Esophagus (tissue), 2 donors: ENCODE data around the gene SEPHS2. TPM values are rescaled to one million over a fixed set of nuclear protein-coding genes. Genes with fewer than 3 reads are reported as not detected.

Experiments used
- H3K27ac ChIP-seq, 2 donors: one replicate each; pipeline ENCODE4 v1.5.1; 2013; ENCODE audit warnings: low read depth in 2 of 2, mild to moderate bottlenecking in 2 of 2, inconsistent platforms in 1 of 2, low read length in 1 of 2, moderate library complexity in 1 of 2
- H3K27me3 ChIP-seq, 2 donors: one replicate each; pipeline ENCODE4 v1.6.1; 2013; ENCODE audit warnings: low read length in 2 of 2, control low read depth in 1 of 2, mild to moderate bottlenecking in 1 of 2; ENCODE audit not compliant: insufficient read depth in 2 of 2, control insufficient read depth in 1 of 2
- H3K36me3 ChIP-seq, 2 donors: one replicate each; pipeline ENCODE4 v1.6.1; 2013; ENCODE audit warnings: low read length in 1 of 2; ENCODE audit not compliant: control insufficient read depth in 2 of 2, insufficient read depth in 2 of 2
- H3K4me1 ChIP-seq, 2 donors: one replicate each; pipeline ENCODE4 v1.6.1; 2013; ENCODE audit warnings: low read length in 1 of 2; ENCODE audit not compliant: control insufficient read depth in 2 of 2, insufficient read depth in 2 of 2
- H3K4me3 ChIP-seq, 2 donors: one replicate each; pipeline ENCODE4 v1.5.1; 2013; ENCODE audit warnings: low read length in 2 of 2, mild to moderate bottlenecking in 2 of 2, low read depth in 1 of 2, moderate library complexity in 1 of 2
- H3K9me3 ChIP-seq, 2 donors: one replicate each; pipeline ENCODE4 v1.6.1; 2013; ENCODE audit warnings: mild to moderate bottlenecking in 2 of 2, low read depth in 1 of 2, low read length in 1 of 2, moderate library complexity in 1 of 2; ENCODE audit not compliant: control insufficient read depth in 2 of 2, insufficient read depth in 1 of 2
- WGBS, 2 donors: extraction: QIAGEN DNeasy Blood & Tissue Kit; methylation state at CpG; one replicate each; pipeline ENCODE4 v1.1.7; 2013; 5-methylcytosine and 5-hydroxymethylcytosine counted together
- polyA plus RNA-seq, 2 donors: library from polyadenylated mRNA; stranded (reverse); fragments of 200-250 nt; gene quantifications; one replicate each; pipeline ENCODE4 v1.2.3, GENCODE V29; 2013
- donor health status: healthy with polysubstance abuse.
- donor health status: Bipolar disorder and iron deficiency.

The SEPHS2 gene, protein sequence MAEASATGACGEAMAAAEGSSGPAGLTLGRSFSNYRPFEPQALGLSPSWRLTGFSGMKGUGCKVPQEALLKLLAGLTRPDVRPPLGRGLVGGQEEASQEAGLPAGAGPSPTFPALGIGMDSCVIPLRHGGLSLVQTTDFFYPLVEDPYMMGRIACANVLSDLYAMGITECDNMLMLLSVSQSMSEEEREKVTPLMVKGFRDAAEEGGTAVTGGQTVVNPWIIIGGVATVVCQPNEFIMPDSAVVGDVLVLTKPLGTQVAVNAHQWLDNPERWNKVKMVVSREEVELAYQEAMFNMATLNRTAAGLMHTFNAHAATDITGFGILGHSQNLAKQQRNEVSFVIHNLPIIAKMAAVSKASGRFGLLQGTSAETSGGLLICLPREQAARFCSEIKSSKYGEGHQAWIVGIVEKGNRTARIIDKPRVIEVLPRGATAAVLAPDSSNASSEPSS
- 10 to 100 TPM; 11.8 to 21.5 TPM for polyA plus RNA-seq

- no peaks in the 10 kb centered on the region for H3K9me3 ChIP-seq
- WGBS, 2 donors: 0 to 1% methylated on average over 49 to 59 of the region's 59 CpGs
- H3K4me1 ChIP-seq: peaks cover 0 to 12% of the 10 kb centered on the region in 2 donors
Observed at GRCh38 chr16:30445408-30446202, at the start of gene SEPHS2. TSS of gene SEPHS2 (minus strand) at chr16:30445874. CDS start at chr16:30445727, 147 bp downstream.

DNA sequence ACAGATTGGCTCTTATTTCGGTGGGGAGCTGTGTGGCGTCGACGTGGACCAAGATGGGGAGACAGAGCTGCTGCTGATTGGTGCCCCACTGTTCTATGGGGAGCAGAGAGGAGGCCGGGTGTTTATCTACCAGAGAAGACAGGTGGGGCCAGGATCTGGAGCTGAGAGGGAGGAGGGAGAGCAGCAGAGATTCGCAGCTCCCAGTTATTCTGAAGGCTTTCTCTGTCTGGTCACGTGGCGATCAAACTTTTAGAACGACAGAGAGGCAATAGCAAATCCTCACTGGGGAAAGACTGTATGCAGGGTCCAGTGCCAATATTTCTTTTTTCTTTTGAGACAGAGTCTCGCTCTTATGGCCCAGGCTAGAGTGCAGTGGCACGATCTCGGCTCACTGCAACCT, 49.0 kb upstream of the SEPHS2 start:
- Histone ChIP-seq H3K4me3 (no peak overlapping the region), H3K27me3 (no peaks in the 10 kb centered on the region), H3K4me1 (no peaks in the 10 kb centered on the region), H3K27ac (no peak overlapping the region), H3K36me3 (no peaks in the 10 kb centered on the region), H3K9me3 (peaks cover 0 to 3% of the 10 kb centered on the region in 2 donors)
- WGBS, 2 donors: 63 to 73% methylated on average over 12 of the region's 12 CpGs

More at GRCh38 chr16:30445408-30446202, at the start of gene SEPHS2:
- peak within 1 kb of the TSS; percentile 61 to 93 for H3K4me3 ChIP-seq
- H3K36me3 ChIP-seq: no peaks in the 10 kb centered on the region
- H3K27me3 ChIP-seq: no peaks in the 10 kb centered on the region
- peak within 1 kb of the TSS; percentile 93 to 97 for H3K27ac ChIP-seq

DNA sequence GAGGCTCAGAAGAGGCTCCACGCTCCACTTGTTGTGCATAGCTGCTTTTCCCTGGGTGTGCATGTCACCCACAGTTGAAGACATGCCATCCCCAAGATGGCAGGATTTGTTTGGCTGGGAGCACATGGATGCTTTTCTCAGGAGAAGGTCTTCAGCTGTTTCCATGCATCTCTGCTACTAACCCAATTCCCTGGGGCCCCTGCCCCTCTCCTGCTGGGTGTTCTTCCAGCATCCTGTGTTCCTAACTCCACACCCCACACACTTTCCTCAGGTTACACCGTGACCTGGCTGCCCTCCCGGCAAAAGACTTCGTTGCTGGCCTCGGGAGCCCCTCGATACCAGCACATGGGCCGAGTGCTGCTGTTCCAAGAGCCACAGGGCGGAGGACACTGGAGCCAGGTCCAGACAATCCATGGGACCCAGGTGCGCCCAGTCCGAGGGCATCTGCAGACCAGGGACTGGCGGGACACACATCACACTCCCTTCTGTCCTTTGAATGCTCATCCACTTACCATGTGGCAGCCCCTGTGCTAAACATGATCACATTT, 48.3 kb upstream of the SEPHS2 start:
- Histone ChIP-seq H3K9me3 (peaks cover 0 to 3% of the 10 kb centered on the region in 2 donors), H3K27ac (no peak overlapping the region), H3K36me3 (no peaks in the 10 kb centered on the region), H3K4me3 (no peak overlapping the region), H3K4me1 (no peaks in the 10 kb centered on the region), H3K27me3 (no peaks in the 10 kb centered on the region)
- 77 to 82% methylated on average over 11 of the region's 11 CpGs for WGBS, 2 donors

DNA sequence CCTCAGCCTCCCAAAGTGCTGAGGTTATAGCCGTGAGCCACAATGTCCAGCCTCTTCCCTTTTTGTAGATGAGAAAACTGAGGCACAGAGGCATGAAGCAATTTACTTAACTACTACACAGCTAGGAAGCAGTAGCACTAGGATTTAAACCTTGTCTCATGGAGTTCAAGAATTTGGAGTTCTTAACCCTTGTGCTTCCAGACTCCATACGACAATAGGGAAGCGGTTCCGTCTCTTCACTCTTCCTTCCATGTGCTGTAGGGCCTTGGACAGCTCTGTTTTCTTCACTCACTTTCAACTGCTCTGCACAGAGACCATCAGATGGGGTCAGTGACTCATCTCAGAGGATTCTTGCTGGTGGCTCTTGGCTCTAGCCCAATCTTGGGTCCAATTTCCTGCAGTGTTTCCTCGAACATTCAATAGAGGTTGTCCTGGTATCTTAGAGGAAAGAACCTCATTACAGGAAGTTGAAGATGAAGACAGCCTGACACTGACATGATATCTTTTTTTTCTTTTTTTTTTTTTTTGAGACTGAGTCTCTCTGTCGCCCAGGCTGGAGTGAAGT, 46.2 kb upstream of the SEPHS2 start:
- Histone ChIP-seq H3K27ac (no peak overlapping the region), H3K36me3 (no peaks in the 10 kb centered on the region)
- WGBS, 2 donors: 48 to 52% methylated on average over 6 of the region's 6 CpGs

DNA sequence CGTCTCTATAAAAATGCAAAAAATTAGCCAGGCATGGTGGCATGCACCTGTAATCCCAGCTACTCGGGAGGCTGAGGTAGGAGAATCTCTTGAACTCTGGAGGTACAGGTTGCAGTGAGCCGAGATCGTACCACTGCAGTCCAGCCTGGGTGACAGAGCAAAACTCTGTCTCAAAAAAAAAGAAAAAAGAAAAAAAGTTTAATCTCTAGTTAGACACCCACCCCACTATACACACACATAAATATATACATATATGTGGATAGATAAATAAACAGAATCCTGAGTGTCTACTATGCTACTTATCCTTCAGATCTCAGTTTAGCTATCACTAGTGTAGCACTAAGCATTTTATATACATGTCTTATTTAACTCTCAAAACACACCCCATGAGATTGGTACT, 45.6 kb upstream of the SEPHS2 start:
- H3K36me3 ChIP-seq: no peaks in the 10 kb centered on the region
- H3K4me1 ChIP-seq: no peaks in the 10 kb centered on the region
- peaks cover 0 to 3% of the 10 kb centered on the region in 2 donors for H3K9me3 ChIP-seq
- 87% methylated on average over 4 of the region's 4 CpGs for WGBS, 2 donors
- H3K4me3 ChIP-seq: no peak overlapping the region
- no peak overlapping the region for H3K27ac ChIP-seq
- H3K27me3 ChIP-seq: no peaks in the 10 kb centered on the region

More for the DNA sequence above, 46.2 kb upstream of the SEPHS2 start:
- Histone ChIP-seq H3K4me1 (no peaks in the 10 kb centered on the region), H3K4me3 (no peak overlapping the region), H3K27me3 (no peaks in the 10 kb centered on the region), H3K9me3 (peaks cover 0 to 3% of the 10 kb centered on the region in 2 donors)

GRCh38 chr16:30490210-30490609, 44.5 kb upstream of the SEPHS2 start:
- H3K4me3 ChIP-seq: no peak overlapping the region
- no peaks in the 10 kb centered on the region for H3K36me3 ChIP-seq
- no peaks in the 10 kb centered on the region for H3K4me1 ChIP-seq
- 49 to 64% methylated on average over 6 of the region's 6 CpGs for WGBS, 2 donors
- H3K9me3 ChIP-seq: no peaks in the 10 kb centered on the region
- no peak overlapping the region for H3K27ac ChIP-seq
- H3K27me3 ChIP-seq: no peaks in the 10 kb centered on the region

DNA sequence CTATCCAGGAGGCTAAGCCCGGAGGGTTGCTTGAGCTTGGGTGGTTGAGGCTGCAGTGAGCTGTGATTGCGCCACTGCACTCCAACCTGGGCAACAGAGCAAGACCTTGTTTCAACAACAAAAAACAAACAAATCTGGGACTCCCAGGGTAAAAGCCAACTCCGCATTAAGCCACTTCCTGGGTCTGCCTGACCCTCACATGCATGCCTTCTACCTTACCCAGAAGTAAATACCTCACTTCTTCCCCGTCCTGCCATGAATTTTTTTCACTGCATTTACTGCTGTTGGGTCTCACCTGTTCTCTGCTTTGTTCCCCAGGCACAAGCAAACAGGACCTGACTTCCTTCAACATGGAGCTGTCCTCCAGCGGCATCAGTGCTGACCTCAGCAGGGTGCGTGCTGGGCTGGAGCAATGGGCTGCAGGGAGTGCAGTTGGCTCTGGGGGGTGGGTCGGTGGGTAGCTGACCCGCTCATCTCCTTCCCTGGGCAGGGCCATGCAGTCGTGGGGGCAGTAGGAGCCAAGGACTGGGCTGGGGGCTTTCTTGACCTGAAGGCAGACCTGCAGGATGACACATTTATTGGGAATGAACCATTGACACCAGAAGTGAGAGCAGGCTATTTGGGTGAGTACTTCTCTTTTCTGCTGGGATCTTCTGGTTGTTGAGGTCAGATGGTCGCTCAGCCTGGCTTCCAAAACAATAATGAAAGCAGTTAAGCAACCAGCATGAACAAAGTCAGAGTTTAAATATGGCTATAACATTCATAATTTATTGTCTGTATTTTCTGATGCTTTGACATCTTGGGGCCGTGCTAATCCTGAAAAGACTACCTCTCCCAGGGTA, 43.3 kb upstream of the SEPHS2 start:
- no peak overlapping the region for H3K27ac ChIP-seq
- H3K4me3 ChIP-seq: no peak overlapping the region
- no peaks in the 10 kb centered on the region for H3K36me3 ChIP-seq
- no peaks in the 10 kb centered on the region for H3K27me3 ChIP-seq
- no peaks in the 10 kb centered on the region for H3K4me1 ChIP-seq
- 71 to 72% methylated on average over 11 of the region's 11 CpGs for WGBS, 2 donors
- no peaks in the 10 kb centered on the region for H3K9me3 ChIP-seq

GRCh38 chr16:30485818-30486436, 40.3 kb upstream of the SEPHS2 start:
- Histone ChIP-seq H3K4me3 (no peak overlapping the region), H3K4me1 (no peaks in the 10 kb centered on the region), H3K36me3 (no peaks in the 10 kb centered on the region), H3K27ac (no peak overlapping the region), H3K9me3 (no peaks in the 10 kb centered on the region), H3K27me3 (no peaks in the 10 kb centered on the region)
- 89 to 95% methylated on average over 7 of the region's 7 CpGs for WGBS, 2 donors
